WTC11 (cell line): ENCODE data around the gene RAB26. TPM values are rescaled to one million over a fixed set of nuclear protein-coding genes. Genes with fewer than 3 reads are reported as not detected.
A peak's percentile ranks its signal among the peaks of the same experiment; 100 is the strongest.

Experiments
- AR ChIP-seq: fragments of 250-450 bp; sonication (Bioruptor Pico); IDR thresholded peaks from 2 replicates; pipeline ENCODE4 v1.9.0; 2021; ENCODE audit warnings: mild to moderate bottlenecking
- ARID4B ChIP-seq: sonication (generic); formaldehyde crosslinking; IDR thresholded peaks from 2 replicates; pipeline ENCODE4 v1.8.0; 2023; ENCODE audit warnings: missing genetic modification reagents, mild to moderate bottlenecking, borderline replicate concordance
- CDX4 ChIP-seq: fragments of 250-450 bp; sonication (Bioruptor Pico); IDR thresholded peaks from 2 replicates; pipeline ENCODE4 v1.9.0; 2021; ENCODE audit warnings: moderate library complexity, mild to moderate bottlenecking, inconsistent platforms, borderline replicate concordance
- CTCF ChIP-seq: fragments of 200-600 bp; IDR thresholded peaks from 2 replicates; pipeline ENCODE4 v1.8.0; 2022; ENCODE audit warnings: antibody characterized with exemption
- GABPB1 ChIP-seq: sonication (generic); formaldehyde crosslinking; IDR thresholded peaks from 2 replicates; pipeline ENCODE4 v1.8.1; 2023; ENCODE audit warnings: mild to moderate bottlenecking, missing genetic modification reagents
- IRF2 ChIP-seq: sonication (generic); formaldehyde crosslinking; IDR thresholded peaks from 2 replicates; pipeline ENCODE4 v1.8.0; 2022; ENCODE audit warnings: low read depth, missing genetic modification reagents, borderline replicate concordance
- JAZF1 ChIP-seq: fragments of 250-450 bp; sonication (Bioruptor Pico); IDR thresholded peaks from 2 replicates; pipeline ENCODE4 v1.9.0; 2021; ENCODE audit warnings: moderate library complexity, mild to moderate bottlenecking, inconsistent platforms
- JUN ChIP-seq: sonication (generic); formaldehyde crosslinking; IDR thresholded peaks from 2 replicates; pipeline ENCODE4 v1.8.0; 2023; ENCODE audit warnings: mild to moderate bottlenecking, missing genetic modification reagents
- KAT7 ChIP-seq: sonication (generic); formaldehyde crosslinking; IDR thresholded peaks from 2 replicates; pipeline ENCODE4 v1.8.1; 2023; ENCODE audit warnings: missing genetic modification reagents, mild to moderate bottlenecking, borderline replicate concordance
- NFE2L1 ChIP-seq: sonication (generic); formaldehyde crosslinking; IDR thresholded peaks from 2 replicates; pipeline ENCODE4 v1.8.1; 2023; ENCODE audit warnings: missing genetic modification reagents
- OVOL2 ChIP-seq: fragments of 250-450 bp; sonication (Bioruptor Pico); IDR thresholded peaks from 2 replicates; pipeline ENCODE4 v1.9.0; 2021; ENCODE audit warnings: mild to moderate bottlenecking, borderline replicate concordance
- TCF7 ChIP-seq: sonication (generic); formaldehyde crosslinking; IDR thresholded peaks from 2 replicates; pipeline ENCODE4 v1.8.0; 2022; ENCODE audit warnings: mild to moderate bottlenecking, low read depth, missing genetic modification reagents, moderate library complexity
- USF2 ChIP-seq: sonication (generic); formaldehyde crosslinking; IDR thresholded peaks from 2 replicates; pipeline ENCODE4 v1.8.1; 2023; ENCODE audit warnings: mild to moderate bottlenecking, missing genetic modification reagents, moderate library complexity
- ZNF121 ChIP-seq: sonication (generic); formaldehyde crosslinking; IDR thresholded peaks from 2 replicates; pipeline ENCODE4 v1.8.0; 2023; ENCODE audit warnings: missing genetic modification reagents
- ZNF263 ChIP-seq: sonication (generic); formaldehyde crosslinking; IDR thresholded peaks from 2 replicates; pipeline ENCODE4 v1.8.1; 2022; ENCODE audit warnings: low read depth, mild to moderate bottlenecking, moderate library complexity, missing genetic modification reagents
- ZNF423 ChIP-seq: fragments of 250-450 bp; sonication (Bioruptor Pico); IDR thresholded peaks from 2 replicates; pipeline ENCODE4 v2.1.2; 2022; ENCODE audit warnings: mild to moderate bottlenecking, moderate library complexity
- total RNA-seq: library from RNA; stranded (reverse); gene quantifications from 3 replicates; pipeline ENCODE4 v1.2.3, GENCODE V29; 2021

The RAB26 gene
- total RNA-seq, 1 experiment from 2014 or later = 7.3 TPM

GRCh38 chr16:2150418-2151187 is 2.2 kb downstream of the RAB26 start (continued):
- TF ChIP-seq KAT7 (CRISPR knock-in tag) (0 out of 2 replicates have a peak, but pooled peaks have one; percentile 67), JAZF1 (CRISPR knock-in tag) (no peak), JUN (CRISPR knock-in tag) (peak; percentile 86), GABPB1 (no peak; the same call in 1 of the 2 replicates), IRF2 (CRISPR knock-in tag) (0 out of 2 replicates have a peak, but pooled peaks have one; percentile 48), ZNF423 (CRISPR knock-in tag) (no peak), USF2 (no peak; the same call in 1 of the 2 replicates), CTCF (no peak), ZNF121 (CRISPR knock-in tag) (peak; percentile 68; the same call in 1 of the 2 replicates), NFE2L1 (0 out of 2 replicates have a peak, but pooled peaks have one; percentile 40), ARID4B (CRISPR knock-in tag) (peak; percentile 50; the same call in 1 of the 2 replicates), OVOL2 (CRISPR knock-in tag) (no peak), TCF7 (CRISPR knock-in tag) (no peak), CDX4 (CRISPR knock-in tag) (no peak), ZNF263 (CRISPR knock-in tag) (no peak), AR (peak; percentile 62; the same call in 1 of the 2 replicates)
- TF ChIP-seq, all 79 proteins: peak for 32
